ENCODE data around the gene TMEM259. TPM values are rescaled to one million over a fixed set of nuclear protein-coding genes. Genes with fewer than 3 reads are reported as not detected.

Gene TMEM259
- total and polyA plus RNA-seq, 8 donors = 74.2 to 154 (median 101) TPM

DNA sequence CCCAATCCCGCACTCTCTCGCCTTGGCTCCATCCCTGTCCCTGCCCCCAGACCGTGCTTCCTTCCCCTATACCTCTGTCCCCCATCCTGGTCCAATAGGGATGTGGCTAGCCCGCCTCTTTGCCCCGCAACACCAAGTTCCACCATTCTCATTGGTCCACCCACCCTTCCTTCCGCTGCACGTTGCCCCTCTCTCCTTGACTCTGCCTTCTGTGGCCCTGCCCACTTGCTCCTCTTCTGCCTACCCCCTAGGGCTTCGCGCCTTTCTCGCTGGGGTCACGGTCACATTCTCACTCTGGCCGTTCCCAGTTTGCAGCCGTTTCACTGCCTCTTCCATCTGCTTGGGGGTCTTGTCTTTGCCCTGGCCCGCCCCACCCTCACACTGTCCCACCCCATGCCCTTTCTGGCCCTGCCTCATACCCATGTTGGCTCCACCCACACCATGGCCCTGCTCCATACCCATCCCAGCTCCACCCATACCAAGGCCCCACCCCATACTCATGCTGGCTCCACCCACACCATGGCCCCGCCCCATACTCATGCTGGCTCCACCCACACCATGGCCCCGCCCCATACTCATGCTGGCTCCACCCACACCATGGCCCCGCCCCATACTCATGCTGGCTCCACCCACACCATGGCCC is 41.6 kb upstream of the TMEM259 start:
- H3K4me3 ChIP-seq = no peak overlapping the region
- intact Hi-C loops (cut with DNase I) = no loop called here
- H3K9me3 ChIP-seq = peaks cover 0 to 17% of the 10 kb centered on the region in 2 donors
- ATAC-seq (no peak), DNase-seq (peak in 1 of 4 donors; percentile 77)
- H3K36me3 ChIP-seq = peaks cover 0 to 21% of the 10 kb centered on the region in 2 donors
- no peak overlapping the region for H3K27ac ChIP-seq
- H3K4me1 ChIP-seq = peaks cover 6 to 36% of the 10 kb centered on the region in 2 donors
- TF ChIP-seq, protein P1, sequence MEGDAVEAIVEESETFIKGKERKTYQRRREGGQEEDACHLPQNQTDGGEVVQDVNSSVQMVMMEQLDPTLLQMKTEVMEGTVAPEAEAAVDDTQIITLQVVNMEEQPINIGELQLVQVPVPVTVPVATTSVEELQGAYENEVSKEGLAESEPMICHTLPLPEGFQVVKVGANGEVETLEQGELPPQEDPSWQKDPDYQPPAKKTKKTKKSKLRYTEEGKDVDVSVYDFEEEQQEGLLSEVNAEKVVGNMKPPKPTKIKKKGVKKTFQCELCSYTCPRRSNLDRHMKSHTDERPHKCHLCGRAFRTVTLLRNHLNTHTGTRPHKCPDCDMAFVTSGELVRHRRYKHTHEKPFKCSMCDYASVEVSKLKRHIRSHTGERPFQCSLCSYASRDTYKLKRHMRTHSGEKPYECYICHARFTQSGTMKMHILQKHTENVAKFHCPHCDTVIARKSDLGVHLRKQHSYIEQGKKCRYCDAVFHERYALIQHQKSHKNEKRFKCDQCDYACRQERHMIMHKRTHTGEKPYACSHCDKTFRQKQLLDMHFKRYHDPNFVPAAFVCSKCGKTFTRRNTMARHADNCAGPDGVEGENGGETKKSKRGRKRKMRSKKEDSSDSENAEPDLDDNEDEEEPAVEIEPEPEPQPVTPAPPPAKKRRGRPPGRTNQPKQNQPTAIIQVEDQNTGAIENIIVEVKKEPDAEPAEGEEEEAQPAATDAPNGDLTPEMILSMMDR (IDR thresholded peaks at IDR 0.05) = no peak
- H3K27me3 ChIP-seq = peaks cover 4 to 5% of the 10 kb centered on the region in 2 donors

DNA sequence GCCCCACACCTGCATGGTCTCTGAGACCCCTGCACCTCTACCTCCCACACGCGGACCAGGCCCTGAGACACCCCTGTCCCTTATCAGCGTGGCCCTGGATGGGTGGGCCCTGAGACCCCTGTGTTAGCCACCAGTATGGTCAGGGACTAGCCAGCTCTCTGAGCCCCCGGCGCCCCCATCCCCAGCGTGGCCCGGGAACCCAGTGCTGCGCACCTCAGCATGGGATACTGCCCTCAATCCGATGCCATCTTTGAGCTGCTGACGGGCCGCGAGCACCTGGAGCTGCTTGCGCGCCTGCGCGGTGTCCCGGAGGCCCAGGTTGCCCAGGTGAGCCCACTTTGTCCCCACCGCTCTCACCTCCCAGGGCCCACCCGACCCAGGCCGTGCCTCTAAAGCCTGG is 41.1 kb upstream of the TMEM259 start:
- peaks cover 0 to 23% of the 10 kb centered on the region in 2 donors for H3K9me3 ChIP-seq
- peaks cover 6 to 36% of the 10 kb centered on the region in 2 donors for H3K4me1 ChIP-seq
- no peak overlapping the region for H3K4me3 ChIP-seq
- H3K27ac ChIP-seq = no peak overlapping the region
- ATAC-seq (no peak), DNase-seq (peak in 1 of 4 donors; percentile 71)
- TF ChIP-seq, protein P1 (IDR thresholded peaks at IDR 0.05) = no peak
- intact Hi-C loops (cut with DNase I) = no loop called here
- H3K36me3 ChIP-seq = peaks cover 0 to 26% of the 10 kb centered on the region in 2 donors
- H3K27me3 ChIP-seq = peaks cover under 1 to 2% of the 10 kb centered on the region in 2 donors

DNA sequence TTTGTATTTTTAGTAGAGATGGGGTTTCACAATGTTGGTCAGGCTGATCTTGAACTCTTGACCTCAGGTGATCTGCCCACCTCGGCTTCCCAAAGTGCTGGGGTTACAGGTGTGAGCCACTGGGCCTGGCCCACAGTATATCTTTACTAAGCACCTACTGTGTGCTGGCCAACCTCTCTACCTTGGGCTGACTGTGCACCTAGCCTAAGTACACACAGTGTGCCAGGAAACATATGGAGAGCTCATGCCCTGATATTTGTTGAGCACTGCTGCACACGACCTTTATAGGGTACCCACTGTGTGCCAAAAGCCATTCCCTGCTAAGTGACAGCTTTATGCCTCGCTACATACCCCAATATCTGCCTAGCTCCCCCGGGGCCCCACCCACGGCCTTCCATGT is 39.8 kb upstream of the TMEM259 start:
- H3K9me3 ChIP-seq = peaks cover 0 to 31% of the 10 kb centered on the region in 2 donors
- no peak overlapping the region for H3K4me3 ChIP-seq
- no peaks in the 10 kb centered on the region for H3K27me3 ChIP-seq
- H3K27ac ChIP-seq = no peak overlapping the region
- ATAC-seq (no peak), DNase-seq (no peak)
- intact Hi-C loops (cut with DNase I) = no loop called here
- peaks cover 0 to 39% of the 10 kb centered on the region in 2 donors for H3K36me3 ChIP-seq
- peaks cover 0 to 23% of the 10 kb centered on the region in 2 donors for H3K4me1 ChIP-seq
- TF ChIP-seq, protein P1 (IDR thresholded peaks at IDR 0.05) = no peak

DNA sequence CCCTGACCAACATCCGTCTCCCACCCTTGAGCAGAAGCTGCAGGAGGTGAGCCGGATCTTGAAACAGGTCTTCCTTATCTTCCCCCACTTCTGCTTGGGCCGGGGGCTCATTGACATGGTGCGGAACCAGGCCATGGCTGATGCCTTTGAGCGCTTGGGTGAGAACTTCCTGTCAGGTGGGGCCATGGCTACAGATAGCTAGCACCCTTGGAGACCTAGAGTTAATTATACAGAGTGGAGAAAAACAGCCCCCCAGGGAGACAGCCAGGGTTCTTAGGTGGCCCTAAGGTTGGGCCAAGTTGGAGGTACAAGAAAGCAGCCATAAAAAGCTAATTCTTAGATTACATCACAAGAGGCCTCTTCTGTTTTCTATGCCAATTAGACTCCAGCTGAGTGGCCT is 37.2 kb upstream of the TMEM259 start:
- H3K27ac ChIP-seq = no peak overlapping the region
- H3K4me3 ChIP-seq = no peak overlapping the region
- H3K4me1 ChIP-seq = no peaks in the 10 kb centered on the region
- TF ChIP-seq, protein P1 (IDR thresholded peaks at IDR 0.05) = no peak
- ATAC-seq (no peak), DNase-seq (no peak)
- H3K27me3 ChIP-seq = no peaks in the 10 kb centered on the region
- H3K9me3 ChIP-seq = peaks cover 0 to 31% of the 10 kb centered on the region in 2 donors
- intact Hi-C loops (cut with DNase I) = no loop called here
- peaks cover 0 to 57% of the 10 kb centered on the region in 2 donors for H3K36me3 ChIP-seq

DNA sequence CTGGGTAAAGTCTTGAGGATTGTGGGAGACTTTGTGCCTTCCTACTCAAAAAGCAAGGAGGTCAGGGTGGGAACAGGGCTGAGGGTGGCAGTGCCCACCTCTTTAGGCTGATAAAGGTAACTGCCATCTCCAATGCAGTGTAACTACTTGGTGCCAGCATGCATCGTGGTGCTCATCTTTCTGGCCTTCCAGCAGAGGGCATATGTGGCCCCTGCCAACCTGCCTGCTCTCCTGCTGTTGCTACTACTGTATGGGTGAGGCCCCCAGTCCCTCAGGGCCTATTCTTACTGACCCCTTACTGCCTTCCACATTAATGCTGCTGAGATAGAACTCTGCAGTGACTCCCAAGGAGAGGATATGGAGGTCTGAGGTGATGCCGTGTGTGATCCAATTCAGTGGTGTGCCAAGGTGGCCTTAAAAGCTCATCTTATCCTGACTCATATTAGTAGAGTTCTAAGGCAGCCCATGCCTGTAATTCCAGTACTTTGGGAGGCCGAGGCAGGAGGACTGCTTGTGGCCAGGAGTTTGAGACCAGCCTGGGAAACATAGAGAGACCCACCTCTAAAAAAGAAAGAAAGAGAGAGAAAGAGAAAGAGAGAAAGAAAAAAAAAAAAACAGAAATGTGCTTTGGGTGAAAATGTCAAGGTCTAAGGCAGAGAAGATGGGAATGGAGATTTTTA is 36.4 kb upstream of the TMEM259 start:
- H3K36me3 ChIP-seq = peaks cover 0 to 57% of the 10 kb centered on the region in 2 donors
- ATAC-seq (peak; percentile 63), DNase-seq (no peak)
- H3K9me3 ChIP-seq = peaks cover 0 to 31% of the 10 kb centered on the region in 2 donors
- TF ChIP-seq, protein P1 (IDR thresholded peaks at IDR 0.05) = no peak
- no peaks in the 10 kb centered on the region for H3K4me1 ChIP-seq
- H3K27me3 ChIP-seq = no peaks in the 10 kb centered on the region
- no peak overlapping the region for H3K4me3 ChIP-seq
- no peak overlapping the region for H3K27ac ChIP-seq
- intact Hi-C loops (cut with DNase I) = no loop called here
